Heart right ventricle (tissue), 16 donors: Measurements from ENCODE around the gene C1QTNF4. TPM values are rescaled to one million over a fixed set of nuclear protein-coding genes. Genes with fewer than 3 reads are reported as not detected.
"Not testable (repeated sequence)": the region's sequence is repeated elsewhere in the genome, so short reads cannot be mapped to it uniquely, and the experiment has no call there.

Experiments
- ATAC-seq, 8 donors: fragments of 200-7000 bp; cut with Tn5 transposase; one replicate each; pipeline ENCODE4 v1.9.1; 2020; ENCODE audit warnings: mild to moderate bottlenecking in 8 of 8, moderate library complexity in 8 of 8, moderate number of reproducible peaks in 1 of 8
- DNase-seq, 2 donors: peaks; one replicate each; pipeline ENCODE4 v3.0.0-alpha.2; 2020
- H3K27ac ChIP-seq, 10 donors: fragments of 200-600 bp; sonication (generic) in 2 of 10; one replicate each; pipeline versions ENCODE4 v1.5.0 to v1.8.0; 2020 to 2022; ENCODE audit warnings: mild to moderate bottlenecking in 3 of 10
- H3K27me3 ChIP-seq, 7 donors: fragments of 200-600 bp; one replicate each; pipeline ENCODE4 v1.8.0; 2021 to 2022; ENCODE audit warnings: mild to moderate bottlenecking in 2 of 7
- H3K36me3 ChIP-seq, 9 donors: fragments of 200-600 bp; sonication (generic) in 1 of 9; one replicate each; pipeline versions ENCODE4 v1.5.0 to v1.8.0; 2020 to 2022; ENCODE audit warnings: mild to moderate bottlenecking in 2 of 9
- H3K4me1 ChIP-seq, 9 donors: fragments of 200-600 bp; sonication (generic) in 1 of 9; one replicate each; pipeline versions ENCODE4 v1.5.0 to v1.8.0; 2020 to 2022; ENCODE audit warnings: mild to moderate bottlenecking in 4 of 9
- H3K4me3 ChIP-seq, 10 donors: fragments of 200-600 bp; sonication (generic) in 2 of 10; one replicate each; pipeline versions ENCODE4 v1.5.0 to v1.8.0; 2020 to 2022; ENCODE audit warnings: mild to moderate bottlenecking in 7 of 10, moderate library complexity in 2 of 10
- H3K9me3 ChIP-seq, 11 donors: fragments of 200-600 bp in 10 of 11; sonication (generic) in 2 of 11; one replicate each; pipeline versions ENCODE4 v1.5.0 to v1.8.0; 2013 to 2022; ENCODE audit warnings: mild to moderate bottlenecking in 2 of 11, control low read depth in 1 of 11, moderate library complexity in 1 of 11
- CTCF ChIP-seq, 9 donors: fragments of 200-600 bp; sonication (generic) in 2 of 9; IDR thresholded peaks; one replicate each; pipeline versions ENCODE4 v1.5.0 to v1.8.0; 2021 to 2022; ENCODE audit warnings: antibody characterized with exemption in 9 of 9, mild to moderate bottlenecking in 5 of 9, moderate library complexity in 1 of 9
- WGBS, 2 donors: extraction: QIAGEN DNeasy Blood & Tissue Kit; methylation state at CpG; one replicate each; pipeline ENCODE4 v1.1.7; 2013; ENCODE audit warnings: inconsistent platforms in 1 of 2; 5-methylcytosine and 5-hydroxymethylcytosine counted together
- intact Hi-C, 10 donors: fragments of 100-400 bp; cut with DNase I; formaldehyde crosslinking; loops; one replicate each; pipeline versions ENCODE4 v1.11.1 to v1.14.2; 2022
- polyA plus RNA-seq, 2 donors: library from polyadenylated mRNA; stranded (reverse); fragments of 200-250 nt; gene quantifications; one replicate each; pipeline ENCODE4 v1.2.3, GENCODE V29; 2013
- total RNA-seq, 10 donors: library from RNA; stranded (reverse); fragmentation: NEBNext Ultra II Directional in 3 of 10; extraction: Animal tissue kit (Norgen Biotek cat#: 25700) in 3 of 10; gene quantifications; one replicate each; pipeline versions ENCODE4 v1.2.1 to v1.2.4, GENCODE V29; 2021 to 2023
- donor health status: Arrhythmogenic right ventricular cardiomyopathy.
- donor health status: ischemic (EF 13 %, LVEDD 7.1; RV severe dilation, severe dysfunction).
- donor health status: healthy with polysubstance abuse.
- donor health status: DM: no; HTN: yes; CAD: no.
- donor health status: DM: no; HTN: no; CAD: no.
- donor health status: ischemic (EF 25% LVEDD 6.9; RV normal size, moderate dysfunction).
- donor health status: ischemic (EF 25% LVEDD 5.7; RV mildly dilated, moderate dysfunction).
- donor health status: healthy.
- donor health status: DM: yes; HTN: yes; CAD: no.
- donor health status: Ischemic cardiomyopathy.
- donor health status: ischemic (EF 35%, LVEDD 5.7; RV mildly dilated, moderate dysfunction).
- donor health status: nonischemic (EF 11% LVEDD 7.7; RV severe dilation, severe dysfunction).
- donor health status: DM: yes; HTN: yes; CAD: no.
- donor health status: PGD.
- donor health status: ischemic (EF 29% LVEDD 5.4; RV normal size, mild dysfunction).
- donor health status: nonischemic (EF 23%, LVEDD 6.1; RV moderate dilation, normal function).

C1QTNF4 gene
- total and polyA plus RNA-seq, 12 donors, result 0.15 to 1.4 (median 0.42) TPM; not detected in 1

DNA sequence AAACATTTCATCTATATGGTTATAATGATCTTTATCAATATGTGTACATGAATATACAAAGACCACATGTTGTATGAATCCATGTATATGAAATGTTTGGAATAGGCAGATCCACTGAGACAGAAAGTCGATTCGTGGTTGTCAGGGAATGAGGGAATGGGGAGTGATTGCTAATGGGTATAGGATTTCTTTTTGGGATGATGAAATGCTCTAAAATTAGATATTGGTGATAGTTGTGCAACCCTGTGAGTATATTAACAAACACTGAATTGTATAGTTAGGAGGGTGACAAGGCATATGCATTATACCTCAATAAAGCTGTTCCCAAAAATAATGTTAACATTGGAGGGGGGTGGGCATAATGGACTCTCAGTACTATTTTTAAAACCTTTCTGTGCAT lies 33.8 kb downstream of the C1QTNF4 start:
- no peak for DNase-seq
- Histone ChIP-seq H3K4me3 (no peak overlapping the region), H3K4me1 (peaks cover 5 to 10% (median 8%) of the 10 kb centered on the region in 9 donors), H3K36me3 (no peaks in the 10 kb centered on the region), H3K27me3 (no peaks in the 10 kb centered on the region), H3K27ac (no peak overlapping the region), H3K9me3 (no peaks in the 10 kb centered on the region)
- ATAC-seq, result no peak
- WGBS, 2 donors, result 91 to 92% methylated on average over 2 of the region's 2 CpGs
- intact Hi-C loops, result no loop called here
- TF ChIP-seq CTCF (IDR thresholded peaks at IDR 0.05), result no peak

DNA sequence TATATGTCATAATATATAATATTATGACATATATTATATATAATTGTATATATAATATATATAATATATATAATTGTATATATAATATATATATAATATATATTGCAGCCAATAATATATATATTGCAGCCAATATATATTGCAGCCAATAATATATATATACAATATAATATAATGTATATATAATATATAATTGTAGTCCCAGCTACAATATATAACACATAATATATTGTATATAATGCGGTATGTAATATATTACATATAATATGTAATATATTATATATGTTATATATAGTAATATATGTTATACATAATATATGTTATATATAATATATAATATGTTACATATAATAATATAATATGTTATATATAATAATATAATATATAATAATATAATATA lies 35.5 kb downstream of the C1QTNF4 start:
- 97 to 98% methylated on average over 1 of the region's 1 CpG for WGBS, 2 donors
- ATAC-seq, result no peak
- intact Hi-C loops, result loop anchor here in 2 of 10 donors (10.0 kb wide), 1 partner anchor 64 kb away; no protein-coding TSS in a partner anchor

DNA sequence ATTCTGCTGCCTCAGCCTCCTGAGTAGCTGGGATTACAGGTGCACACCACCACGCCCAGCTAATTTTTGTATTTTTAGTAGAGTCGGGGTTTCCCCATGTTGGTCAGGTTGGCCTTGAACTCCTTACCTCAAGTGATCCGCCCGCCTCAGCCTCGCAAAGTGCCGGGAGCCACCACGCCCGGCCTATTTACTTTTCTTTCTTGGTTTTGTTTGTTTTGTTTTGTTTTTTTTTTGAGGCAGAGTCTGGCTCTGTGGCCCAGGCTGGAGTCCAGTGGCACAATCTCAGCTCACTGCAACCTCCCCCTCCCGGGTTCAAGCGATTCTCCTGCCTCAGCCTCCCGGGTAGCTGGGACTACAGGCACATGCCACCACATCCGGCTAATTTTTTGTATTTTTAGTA lies 37.2 kb downstream of the C1QTNF4 start:
- not testable (repeated sequence) for ATAC-seq, H3K4me3 ChIP-seq, H3K27me3 ChIP-seq, H3K9me3 ChIP-seq, DNase-seq, H3K27ac ChIP-seq, H3K36me3 ChIP-seq
- peaks cover 0 to 11% (median 8%) of the 10 kb centered on the region in 9 donors for H3K4me1 ChIP-seq
- intact Hi-C loops, result loop anchor here in 2 of 10 donors (10.0 kb wide), 1 partner anchor 62 kb away; no protein-coding TSS in a partner anchor
- WGBS, 2 donors, result 97 to 99% methylated on average over 12 of the region's 12 CpGs

More for the DNA sequence above, 35.5 kb downstream of the C1QTNF4 start:
- no peaks in the 10 kb centered on the region for H3K36me3 ChIP-seq
- H3K27ac ChIP-seq, result no peak overlapping the region
- no peaks in the 10 kb centered on the region for H3K27me3 ChIP-seq
- no peak for TF ChIP-seq CTCF (IDR thresholded peaks at IDR 0.05)
- DNase-seq, result no peak
- peaks cover 0 to 3% (median 0%) of the 10 kb centered on the region in 9 donors for H3K4me1 ChIP-seq
- no peak overlapping the region for H3K4me3 ChIP-seq
- H3K9me3 ChIP-seq, result no peaks in the 10 kb centered on the region

GRCh38 chr11:47553406-47553743 lies 40.8 kb downstream of the C1QTNF4 start:
- peak overlapping the region; percentile 82 to 97 (median 94) for H3K27ac ChIP-seq
- H3K4me3 ChIP-seq, result peak overlapping the region; percentile 15 to 99 (median 94)
- intact Hi-C loops, result loop anchor here in 5 of 10 donors (5.0 to 10.0 kb wide), 3 partner anchors 36 to 86 kb away; no protein-coding TSS in a partner anchor
- DNase-seq (no peak), ATAC-seq (peak in 1 of 8 donors; percentile 31)
- no peaks in the 10 kb centered on the region for H3K27me3 ChIP-seq
- peak in 5 of 9 donors; percentile 3 to 29 (median 13) for TF ChIP-seq CTCF (IDR thresholded peaks at IDR 0.05)
- 12% methylated on average over 9 of the region's 9 CpGs for WGBS, 2 donors
- peaks cover 4 to 44% (median 37%) of the 10 kb centered on the region in 9 donors for H3K4me1 ChIP-seq
- no peaks in the 10 kb centered on the region for H3K9me3 ChIP-seq
- peaks cover 0 to 5% (median 0%) of the 10 kb centered on the region in 9 donors for H3K36me3 ChIP-seq
